HG03045 (cell line): ENCODE data around the gene POLR3A.

Experiments used
- ATAC-seq: cut with Tn5 transposase; IDR thresholded peaks from one replicate; pipeline ENCODE4 v1.9.1; 2021; ENCODE audit warnings: mild to moderate bottlenecking, moderate library complexity; ENCODE audit not compliant: unreplicated experiment

Gene POLR3A

DNA sequence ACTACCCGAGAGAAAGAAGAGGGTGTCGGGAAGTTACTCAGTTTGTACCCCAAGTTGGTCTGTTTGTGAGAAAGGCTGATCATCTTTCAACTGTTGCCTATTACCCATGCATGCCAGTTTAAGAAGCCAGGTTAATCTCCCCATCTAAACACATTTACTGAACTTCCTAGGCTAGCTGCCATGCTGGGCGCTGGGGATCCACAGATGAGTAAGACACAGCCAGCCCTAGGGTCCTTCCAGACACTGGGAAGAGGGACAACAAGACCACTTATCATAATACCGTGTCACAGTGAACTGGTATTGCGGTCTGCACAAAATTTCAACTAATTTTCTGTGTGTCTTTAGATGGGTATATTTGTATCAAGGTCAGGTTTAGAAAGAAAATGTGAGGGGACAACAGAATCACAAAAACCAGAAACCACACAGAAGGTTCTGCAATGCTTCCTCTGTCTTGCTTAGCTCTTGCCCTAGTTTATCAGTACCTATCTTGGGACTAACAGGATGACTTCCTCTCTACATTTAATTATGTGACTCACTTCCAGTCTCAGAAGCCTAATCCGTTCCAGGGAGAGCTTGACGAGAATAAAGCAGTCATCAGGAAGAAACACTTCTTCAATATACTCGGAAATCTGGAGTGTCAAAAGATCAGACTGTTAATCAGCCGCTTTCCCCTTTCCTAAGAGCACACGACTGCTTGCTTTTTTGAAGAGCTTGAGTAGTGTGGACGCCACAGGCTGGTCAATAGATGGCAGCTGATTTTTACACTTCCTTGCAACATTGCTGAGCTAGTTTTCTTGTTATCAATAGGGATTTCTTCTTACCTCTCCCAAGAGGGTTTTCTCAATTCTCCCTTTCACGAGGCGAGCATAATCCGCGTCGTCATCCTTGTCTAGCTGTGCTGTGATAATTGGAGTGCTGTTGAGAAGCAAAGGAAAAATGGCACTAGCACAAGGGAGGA, 45.7 kb downstream of the POLR3A start:
- ATAC-seq, result no peak

GRCh38 chr10:77981281-77981680, 48.0 kb downstream of the POLR3A start:
- no peak for ATAC-seq

- ATAC-seq, result no peak
Observed at GRCh38 chr10:77979221-77979620, 50.1 kb downstream of the POLR3A start.

DNA sequence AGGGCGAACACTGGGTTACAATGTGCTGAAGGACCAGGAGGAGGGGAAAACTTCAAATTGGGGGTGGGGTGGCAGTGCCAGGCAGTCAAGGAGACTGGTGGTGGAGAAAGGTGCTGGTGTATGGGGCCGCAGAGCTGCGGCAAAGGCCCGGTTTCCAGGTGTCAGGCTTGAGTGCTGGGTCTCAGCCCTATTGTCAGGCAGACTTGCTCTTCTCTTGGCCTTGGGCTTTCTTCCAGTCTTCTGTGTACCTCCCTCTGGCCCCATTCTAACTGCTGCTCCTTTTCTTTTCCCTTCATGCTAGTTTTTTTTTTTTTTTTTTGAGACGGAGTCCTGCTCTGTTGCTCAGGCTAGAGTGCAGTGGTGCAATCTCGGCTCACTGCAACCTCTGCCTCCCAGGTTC, 51.0 kb downstream of the POLR3A start:
- ATAC-seq, result no peak

- ATAC-seq, result no peak
Observed at GRCh38 chr10:77977934-77978333, 51.4 kb downstream of the POLR3A start.

- ATAC-seq, result no peak
Observed at GRCh38 chr10:77977016-77977415, 52.3 kb downstream of the POLR3A start.

- ATAC-seq, result no peak
Observed at GRCh38 chr10:77975086-77975666, 54.1 kb downstream of the POLR3A start.

GRCh38 chr10:77974396-77975074, 54.8 kb downstream of the POLR3A start:
- ATAC-seq, result no peak

- no peak for ATAC-seq
Observed at GRCh38 chr10:77973276-77973675, 56.0 kb downstream of the POLR3A start.

- no peak for ATAC-seq
Observed at GRCh38 chr10:77972148-77972547, 57.2 kb downstream of the POLR3A start.

DNA sequence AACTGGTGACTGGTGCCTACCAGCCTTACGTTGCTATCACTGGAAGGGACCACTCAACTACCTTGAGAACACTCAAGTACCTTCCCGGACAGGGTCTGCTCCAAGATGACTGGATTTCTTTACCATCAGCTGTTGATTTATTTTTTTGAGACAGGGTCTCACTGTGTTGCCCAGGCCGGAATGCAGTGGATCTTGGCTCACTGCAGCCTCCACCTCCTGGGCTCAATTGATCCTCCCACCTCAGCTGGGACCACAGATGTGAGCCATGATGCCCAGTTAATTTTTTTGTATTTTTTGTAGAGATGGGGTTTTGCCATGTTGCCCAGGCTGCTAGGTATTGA, 57.5 kb downstream of the POLR3A start:
- ATAC-seq, result no peak

DNA sequence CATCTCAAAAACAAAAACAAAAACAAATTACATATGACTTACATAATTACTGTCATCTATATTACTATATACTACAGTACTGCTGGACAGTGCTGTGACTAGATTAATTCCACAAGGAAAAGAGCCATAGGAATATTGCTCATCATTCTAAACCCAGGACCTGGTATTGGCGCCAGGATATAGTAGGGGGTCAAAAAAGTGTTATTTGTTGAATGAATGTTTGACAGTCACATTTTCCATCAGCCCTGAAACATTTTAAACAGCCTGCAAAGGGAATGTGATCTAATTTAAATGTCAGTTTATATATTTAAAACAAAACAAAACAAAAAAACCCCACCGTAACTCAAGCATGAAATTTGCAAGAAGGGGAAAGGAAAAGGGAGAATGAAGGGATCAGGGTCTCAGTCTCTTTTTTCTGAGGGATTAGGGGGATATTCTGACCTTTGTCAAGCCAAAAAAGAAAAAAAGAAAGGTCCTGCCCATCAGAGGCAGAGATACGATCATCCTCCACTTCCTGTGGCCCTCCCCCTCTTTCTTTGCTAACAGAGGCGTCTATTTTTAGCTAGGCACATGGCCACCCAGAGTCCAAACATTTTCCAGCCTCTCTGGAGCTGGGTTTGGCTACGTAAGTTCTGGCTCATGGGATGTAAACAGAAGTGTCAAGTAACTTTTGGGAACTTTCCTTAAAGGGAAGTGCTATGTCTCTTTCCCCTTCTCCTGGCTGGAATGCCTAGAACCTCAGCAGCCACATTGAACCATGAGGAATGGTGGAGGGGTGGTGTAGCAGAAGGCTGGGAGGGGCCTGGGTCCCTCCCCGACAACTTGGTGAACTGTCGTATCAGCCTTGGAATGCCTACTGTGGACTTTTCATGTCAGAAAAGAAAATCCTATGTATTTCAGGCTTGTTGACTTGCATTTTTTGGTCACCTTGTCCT, 58.2 kb downstream of the POLR3A start:
- no peak for ATAC-seq

GRCh38 chr10:77969114-77969513, 60.2 kb downstream of the POLR3A start:
- no peak for ATAC-seq

DNA sequence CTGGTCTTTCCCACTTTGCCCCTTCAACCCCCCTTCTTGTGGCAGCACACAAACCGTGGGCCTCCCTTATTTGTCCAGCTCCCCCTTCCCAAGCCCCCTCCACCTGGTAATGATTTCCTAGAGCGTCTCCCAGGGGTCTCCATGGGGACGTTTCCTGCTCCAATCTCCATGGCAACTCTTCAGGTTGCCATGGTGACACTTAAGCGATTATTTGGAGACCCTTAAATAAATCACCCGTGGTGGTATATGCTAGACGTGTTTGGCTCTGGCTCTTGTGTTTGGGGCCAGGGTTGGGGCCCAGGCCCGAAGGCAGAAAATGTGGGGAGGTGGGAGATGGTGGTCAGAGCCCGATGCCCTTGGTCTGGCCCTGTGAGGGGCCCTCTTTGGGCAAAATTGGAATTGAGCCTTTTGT, 61.7 kb downstream of the POLR3A start:
- no peak for ATAC-seq

DNA sequence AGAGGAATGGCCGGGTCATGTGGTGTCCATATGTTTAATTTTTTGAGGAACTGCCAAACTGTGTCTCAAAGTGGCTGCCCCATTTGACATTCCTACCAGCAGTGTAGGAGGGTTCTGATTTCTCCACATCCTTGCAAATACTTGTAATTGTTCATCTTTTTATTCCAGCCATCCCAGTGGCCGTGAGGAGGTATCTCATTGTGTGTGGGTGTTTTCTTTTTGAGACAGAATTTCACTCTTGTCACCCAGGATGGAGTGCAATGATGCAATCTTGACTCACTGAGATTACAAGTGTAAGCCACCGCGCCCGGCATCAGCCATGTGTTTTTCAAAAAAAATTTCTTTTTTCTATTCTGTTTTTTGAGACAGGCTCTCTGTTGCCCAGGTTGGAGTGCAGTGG, 64.0 kb downstream of the POLR3A start:
- no peak for ATAC-seq

DNA sequence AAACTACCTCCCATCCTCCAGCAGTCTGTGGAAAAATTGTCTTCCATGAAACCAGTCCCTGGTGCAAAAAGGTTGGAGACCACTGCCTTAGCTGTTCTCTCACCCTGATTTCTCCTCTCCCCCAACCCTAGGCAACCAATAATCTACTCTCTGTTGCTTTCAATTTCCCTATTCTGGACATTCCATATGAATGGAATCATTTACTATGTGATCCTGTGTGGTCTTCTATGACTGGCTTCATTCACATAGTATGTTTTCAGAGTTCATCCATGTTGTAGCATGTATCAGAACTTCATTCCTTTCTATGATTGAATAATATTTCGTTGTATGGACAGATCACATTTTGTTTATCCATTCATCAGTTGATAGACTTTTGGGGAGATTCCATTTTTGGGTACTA, 64.5 kb downstream of the POLR3A start:
- ATAC-seq, result no peak

GRCh38 chr10:77963901-77964300, 65.4 kb downstream of the POLR3A start:
- no peak for ATAC-seq

GRCh38 chr10:77962350-77963146, 66.8 kb downstream of the POLR3A start:
- no peak for ATAC-seq

DNA sequence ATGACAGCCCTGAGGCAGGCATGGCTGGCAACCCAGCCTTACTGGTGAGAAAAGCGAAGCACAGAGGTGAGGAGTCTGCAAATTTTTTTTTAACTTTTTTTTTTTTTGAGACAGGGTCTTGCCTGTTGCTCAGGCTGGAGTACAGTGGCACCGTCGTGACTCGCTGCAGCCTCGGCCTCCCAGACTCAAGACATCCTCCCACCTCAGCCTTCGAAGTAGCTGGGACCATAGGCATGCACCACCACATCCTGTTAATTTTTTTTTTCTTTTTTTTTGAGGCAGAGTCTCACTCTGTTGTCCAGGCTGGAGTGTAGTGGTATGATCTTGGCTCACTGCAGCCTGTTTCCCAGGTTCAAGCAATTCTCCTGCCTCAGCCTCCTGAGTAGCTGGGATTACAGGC, 67.6 kb downstream of the POLR3A start:
- ATAC-seq, result no peak

DNA sequence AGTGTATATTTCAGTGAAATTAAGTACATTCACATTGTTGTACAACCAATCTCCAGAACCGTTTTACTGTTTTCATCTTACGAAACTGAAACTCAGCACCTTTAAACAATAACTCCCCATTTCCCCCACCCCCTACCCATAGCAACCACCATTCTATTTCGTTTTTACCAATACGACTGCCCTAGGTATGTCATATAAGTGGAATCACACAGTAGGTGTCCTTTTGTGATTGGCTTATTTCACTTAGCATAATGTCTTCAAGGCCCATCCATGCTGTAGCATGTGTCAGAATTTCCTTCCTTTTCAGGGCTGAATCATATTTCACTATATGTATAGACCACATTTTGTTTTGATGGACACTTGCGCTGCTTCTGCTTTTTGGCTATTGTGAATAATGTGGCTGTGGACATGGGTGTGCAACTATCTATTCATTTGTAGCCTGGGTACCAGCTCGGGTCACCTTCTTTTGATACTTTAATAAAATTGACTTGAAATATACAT, 68.4 kb downstream of the POLR3A start:
- no peak for ATAC-seq
